GM12801 (cell line): ENCODE measurements around the gene ANKRD63.

Source experiments
- TF ChIP-seq, protein P1 (sequence below): IDR thresholded peaks from one replicate; pipeline ENCODE4 v1.5.1; 2011; ENCODE audit warnings: control low read depth; ENCODE audit not compliant: insufficient read length; ENCODE audit errors: extremely low read depth

Gene ANKRD63

DNA sequence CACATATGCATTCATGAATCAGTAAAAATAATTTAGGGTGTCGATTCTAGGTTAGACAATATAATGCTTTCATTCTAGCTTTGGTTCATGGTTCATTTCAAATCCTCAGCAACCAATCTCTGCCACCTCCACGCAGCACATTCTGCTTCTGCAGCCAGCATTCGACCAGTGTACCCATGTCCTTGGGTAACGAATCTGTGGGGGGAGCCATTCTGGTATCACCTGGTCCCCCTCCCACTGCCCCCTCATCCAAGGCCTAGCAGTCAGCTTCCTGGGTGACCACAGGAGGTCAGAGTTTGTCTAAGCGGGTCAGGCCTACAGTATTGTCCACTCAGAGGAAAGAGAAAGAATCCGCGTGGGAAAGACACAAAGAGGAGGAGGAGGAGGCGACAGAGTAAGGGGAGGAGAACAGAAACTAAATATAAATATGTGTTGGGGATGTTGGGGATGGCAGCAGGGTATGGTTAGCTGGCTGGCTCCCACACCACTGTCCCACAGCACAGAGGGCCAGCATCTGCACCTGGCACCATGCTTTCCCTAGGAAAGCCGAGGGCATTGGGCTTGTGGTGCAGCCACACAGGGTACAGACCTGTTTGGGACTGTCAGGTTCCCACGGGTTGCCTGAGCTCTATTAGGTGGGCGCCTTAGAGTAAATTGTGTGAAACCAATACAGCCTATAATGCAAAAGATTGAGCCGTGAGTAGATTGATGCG lies 31.9 kb downstream of the ANKRD63 start:
- TF ChIP-seq, protein P1, sequence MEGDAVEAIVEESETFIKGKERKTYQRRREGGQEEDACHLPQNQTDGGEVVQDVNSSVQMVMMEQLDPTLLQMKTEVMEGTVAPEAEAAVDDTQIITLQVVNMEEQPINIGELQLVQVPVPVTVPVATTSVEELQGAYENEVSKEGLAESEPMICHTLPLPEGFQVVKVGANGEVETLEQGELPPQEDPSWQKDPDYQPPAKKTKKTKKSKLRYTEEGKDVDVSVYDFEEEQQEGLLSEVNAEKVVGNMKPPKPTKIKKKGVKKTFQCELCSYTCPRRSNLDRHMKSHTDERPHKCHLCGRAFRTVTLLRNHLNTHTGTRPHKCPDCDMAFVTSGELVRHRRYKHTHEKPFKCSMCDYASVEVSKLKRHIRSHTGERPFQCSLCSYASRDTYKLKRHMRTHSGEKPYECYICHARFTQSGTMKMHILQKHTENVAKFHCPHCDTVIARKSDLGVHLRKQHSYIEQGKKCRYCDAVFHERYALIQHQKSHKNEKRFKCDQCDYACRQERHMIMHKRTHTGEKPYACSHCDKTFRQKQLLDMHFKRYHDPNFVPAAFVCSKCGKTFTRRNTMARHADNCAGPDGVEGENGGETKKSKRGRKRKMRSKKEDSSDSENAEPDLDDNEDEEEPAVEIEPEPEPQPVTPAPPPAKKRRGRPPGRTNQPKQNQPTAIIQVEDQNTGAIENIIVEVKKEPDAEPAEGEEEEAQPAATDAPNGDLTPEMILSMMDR = no peak

DNA sequence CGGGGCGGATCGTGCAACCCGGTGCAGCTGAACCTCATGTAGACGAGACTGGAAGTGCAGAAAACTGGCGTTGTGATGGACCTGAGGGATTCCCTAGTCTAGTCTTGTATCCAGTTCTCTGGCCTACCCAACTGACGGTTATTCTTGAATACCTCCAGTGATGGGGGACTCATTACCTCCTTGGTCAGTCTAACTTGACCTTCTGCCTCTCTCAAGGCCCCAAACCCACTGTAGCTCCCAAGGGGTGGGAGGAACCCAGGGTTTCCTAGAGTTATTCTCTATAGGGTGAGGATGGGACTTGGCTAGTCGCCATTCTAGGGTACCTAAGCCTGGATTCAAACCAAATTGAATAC lies 32.6 kb downstream of the ANKRD63 start:
- TF ChIP-seq, protein P1 = no peak

DNA sequence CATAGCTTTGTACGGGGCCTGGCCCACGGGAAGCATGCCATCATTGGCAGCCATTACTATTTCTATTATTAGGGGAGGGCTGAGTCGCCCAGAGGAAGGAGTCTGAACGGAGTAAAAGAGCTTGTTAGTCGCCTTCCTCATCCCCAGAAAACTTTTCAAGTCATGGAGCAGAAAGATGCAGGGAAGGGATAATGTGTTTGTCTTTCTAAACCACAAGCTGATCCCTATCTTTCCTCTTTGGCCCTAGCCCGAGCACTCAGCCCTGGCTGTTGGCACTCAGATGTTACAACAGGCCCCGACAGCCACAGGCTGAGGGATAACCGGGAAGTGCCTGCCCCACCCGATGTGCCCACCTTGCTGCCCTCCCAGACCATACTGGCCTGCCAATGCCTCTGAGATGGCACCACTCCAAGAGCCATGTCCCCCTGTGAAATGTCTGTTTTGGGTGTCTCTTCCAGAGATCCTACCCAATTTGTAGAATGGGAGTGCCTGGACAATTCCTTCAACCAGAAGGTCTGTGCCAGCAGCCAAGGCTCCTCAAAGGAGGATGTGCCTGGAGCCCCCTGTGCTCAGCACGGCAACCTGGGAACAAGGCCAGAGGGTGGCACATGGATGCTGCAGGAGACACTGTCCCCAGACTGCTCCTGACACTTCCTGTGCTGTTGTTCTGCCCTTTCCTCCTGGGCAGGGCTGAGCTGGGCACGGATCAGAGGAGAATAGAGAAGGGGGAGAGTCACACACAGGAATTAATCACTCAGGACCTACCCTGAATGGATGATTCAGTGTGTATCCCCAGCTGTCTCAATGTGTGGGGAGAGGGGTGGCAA lies 33.2 kb downstream of the ANKRD63 start:
- TF ChIP-seq, protein P1 = no peak

DNA sequence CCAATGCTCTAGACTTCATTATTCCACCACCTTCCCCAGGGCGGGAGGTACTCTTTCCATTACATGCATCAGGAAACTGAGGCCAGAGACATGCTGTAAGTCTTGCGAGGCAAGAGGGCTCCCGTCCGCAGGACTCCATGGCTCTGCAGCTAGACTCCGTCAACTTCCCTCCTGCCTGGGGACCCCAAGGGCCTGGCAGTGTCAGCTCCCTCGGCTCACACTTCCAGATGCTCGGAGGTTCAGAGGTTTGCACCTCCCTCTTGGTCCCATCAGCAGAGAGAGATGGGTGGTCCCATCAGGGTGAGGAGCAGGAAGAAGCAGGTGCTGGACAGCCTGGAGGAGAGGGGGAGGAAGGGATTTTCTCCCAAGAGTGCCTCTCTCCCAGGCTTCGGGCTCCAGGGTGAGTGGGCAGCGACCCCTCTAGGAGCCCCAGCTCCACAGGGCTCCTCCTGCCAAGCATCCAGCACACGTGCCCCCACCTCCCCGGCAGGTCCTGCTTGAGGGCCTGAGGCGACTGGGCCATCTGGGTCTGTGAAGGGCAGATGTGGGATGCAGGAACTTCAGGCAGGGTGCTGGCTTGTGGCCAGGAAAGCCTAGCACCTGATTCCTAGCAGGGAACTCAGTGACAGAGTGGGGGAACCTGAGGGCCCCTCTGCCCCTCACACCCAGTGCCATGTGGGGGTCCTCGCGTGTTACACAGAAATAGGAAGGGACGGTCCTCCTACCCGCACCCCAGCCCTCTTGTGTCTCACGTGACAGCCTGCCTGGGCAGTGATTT lies 34.7 kb downstream of the ANKRD63 start:
- TF ChIP-seq, protein P1 = no peak

DNA sequence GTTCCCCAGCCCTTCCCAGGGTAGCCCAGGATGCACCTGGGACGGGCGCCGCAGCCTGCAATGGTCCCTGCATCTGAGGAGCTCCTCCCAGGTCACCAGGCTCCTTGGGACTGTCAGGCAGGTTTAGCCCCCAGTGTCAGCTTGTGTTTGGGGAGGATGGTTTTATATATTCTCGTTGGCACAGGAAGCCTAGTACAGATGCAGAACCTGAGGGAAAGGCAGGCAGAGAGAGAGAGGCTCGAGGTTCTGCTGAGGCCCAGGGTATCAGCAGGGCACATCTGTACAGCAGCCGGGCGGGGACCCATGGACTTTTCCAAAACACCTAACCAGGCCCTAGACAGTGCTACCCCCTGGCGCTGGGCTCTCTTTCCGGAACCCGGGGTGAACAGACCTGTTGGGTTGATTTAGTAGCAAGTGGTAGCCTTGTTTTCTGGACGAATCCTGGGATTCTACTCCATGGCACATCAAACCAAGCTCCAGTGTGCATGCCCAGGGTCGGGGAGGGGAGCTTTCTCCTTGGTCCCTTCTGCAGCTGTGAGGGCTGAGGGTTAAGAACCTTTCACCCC lies 35.4 kb downstream of the ANKRD63 start:
- TF ChIP-seq, protein P1 = no peak

DNA sequence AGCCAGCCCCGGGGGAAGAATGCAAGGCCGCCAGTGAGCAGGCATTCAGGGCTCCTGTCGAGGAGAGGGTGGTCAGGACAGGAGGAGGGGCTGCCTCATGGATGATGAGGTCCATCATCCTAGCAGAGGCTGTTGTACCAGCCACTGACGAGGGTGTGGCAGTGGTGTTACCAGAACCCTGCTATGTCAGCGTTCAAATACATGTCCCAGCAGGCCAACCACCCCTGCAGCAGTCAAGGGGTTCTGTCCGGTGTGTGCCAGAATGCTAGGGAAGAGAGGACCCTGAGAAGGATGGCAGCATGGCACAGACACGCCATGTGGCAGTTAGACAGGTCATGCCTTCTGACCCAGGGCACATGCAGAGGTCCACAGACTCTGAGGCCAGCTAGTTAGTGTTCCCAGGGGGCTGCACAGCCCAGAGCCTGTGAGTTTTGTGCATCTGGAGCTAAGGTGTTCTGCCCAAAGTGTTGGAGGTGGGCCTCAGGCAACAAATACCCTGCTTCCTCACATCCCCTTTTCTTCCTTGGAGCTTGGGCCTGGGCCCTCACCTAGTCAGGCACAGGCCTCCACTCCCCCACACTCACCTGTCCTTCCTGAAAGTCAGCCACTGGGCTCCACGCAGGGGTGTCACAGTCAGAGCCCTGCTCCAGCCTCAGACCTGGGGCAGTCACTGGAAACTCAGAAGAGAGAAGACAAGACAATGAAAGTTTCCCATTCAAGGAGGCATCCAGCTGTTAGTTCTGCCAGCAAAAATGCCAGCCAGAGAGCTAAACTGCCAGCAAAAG lies 36.2 kb downstream of the ANKRD63 start:
- TF ChIP-seq, protein P1 = no peak
